GM12878 (cell line): Measurements from ENCODE around the gene UBE2E2. TPM values are rescaled to one million over a fixed set of nuclear protein-coding genes. Genes with fewer than 3 reads are reported as not detected.

ENCODE experiments used
- DPF2 ChIP-seq: fragments of 450-650 bp; IDR thresholded peaks from 2 replicates; pipeline ENCODE4 v1.6.1; 2017; ENCODE audit warnings: mild to moderate bottlenecking
- LARP7 ChIP-seq: fragments of 450-650 bp; IDR thresholded peaks from 2 replicates; pipeline ENCODE4 v1.6.1; 2017; ENCODE audit warnings: mild to moderate bottlenecking
- MAX ChIP-seq: IDR thresholded peaks from 2 replicates; pipeline ENCODE4 v1.6.1; 2012; ENCODE audit warnings: low read depth, low read length, improper control_type of control experiment
- NR2C2 ChIP-seq: IDR thresholded peaks from 2 replicates; pipeline ENCODE4 v1.6.1; 2011; ENCODE audit warnings: borderline replicate concordance, low read depth; ENCODE audit not compliant: control insufficient read depth, insufficient read length
- RBBP5 ChIP-seq: fragments of 200-600 bp; sonication (generic); conservative IDR thresholded peaks from 2 replicates; pipeline ENCODE4 v1.6.1; 2016
- RELB ChIP-seq: fragments of 450-650 bp; IDR thresholded peaks from 2 replicates; pipeline ENCODE4 v1.6.1; 2017; ENCODE audit warnings: low read depth, mild to moderate bottlenecking, moderate library complexity
- ZBTB11 ChIP-seq: fragments of 450-650 bp; formaldehyde crosslinking; IDR thresholded peaks from 2 replicates; pipeline ENCODE4 v1.5.0; 2022; ENCODE audit warnings: mild to moderate bottlenecking, missing genetic modification characterization
- polyA plus RNA-seq, 11 experiments: library from polyadenylated mRNA; depleted of rRNA in 4 of 11; unstranded in 6 of 11; stranded (reverse) in 5 of 11; fragments of >200 nt; fragmentation: Nextera tagmentation in 4 of 11; fragmentation: Illumina TruSeq in 1 of 11; extraction: Ambion mirVana in 4 of 11; extraction: Trizol in 1 of 11; gene quantifications; 1 replicate in 1 of 11; 2 replicates in 10 of 11; pipeline versions ENCODE4 v1.2.1 to v1.2.3, GENCODE V29; 2011 to 2016; ENCODE audit warnings: inconsistent platforms in 2 of 11, missing spikeins in 2 of 11, low read depth in 1 of 11
- total RNA-seq, 4 experiments: library from RNA; depleted of rRNA in 3 of 4; stranded (reverse); fragments of >200 nt in 3 of 4; fragmentation: Illumina TruSeq in 1 of 4; extraction: Trizol in 1 of 4; gene quantifications; 2 replicates each; pipeline versions ENCODE4 v1.2.1 to v1.2.3, GENCODE V29; 2013 to 2021
- TF ChIP-seq, protein P1 (sequence below): fragments of 450-650 bp; IDR thresholded peaks from 2 replicates; pipeline ENCODE4 v1.6.1; 2017; ENCODE audit warnings: mild to moderate bottlenecking, low read depth, inconsistent platforms; ENCODE audit not compliant: poor library complexity, severe bottlenecking

The UBE2E2 gene
- total and polyA plus RNA-seq, 10 of the 15 experiments (the other 5 are each of a cell fraction or from before 2014, with no cell fraction given) = 8.7 to 71.0 (median 36.4) TPM

DNA sequence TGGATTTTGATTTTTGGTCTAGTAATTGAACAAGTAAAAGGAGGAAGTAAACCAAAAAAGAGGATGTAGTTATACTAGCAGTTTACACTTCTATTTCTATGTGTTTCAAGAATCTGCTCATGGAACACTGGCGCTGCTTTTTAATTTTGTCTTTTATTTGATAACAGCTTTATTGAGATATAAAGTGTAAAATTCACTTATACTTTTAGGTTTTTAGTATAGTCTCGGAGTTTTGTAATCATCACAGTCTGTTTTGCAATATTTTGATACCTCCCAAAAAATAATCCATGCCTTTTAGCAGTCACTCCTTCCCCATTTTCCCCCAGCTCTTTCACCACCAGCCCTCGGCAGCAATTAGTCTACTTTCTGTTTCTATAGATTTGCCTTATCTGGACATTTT lies 18.0 kb downstream of the UBE2E2 start (continued):
- TF ChIP-seq ZBTB11 (CRISPR knock-in tag) = no peak
- 0 out of 2 replicates have a peak, but pooled peaks have one; percentile 27 for TF ChIP-seq RELB
- no peak for TF ChIP-seq DPF2
- TF ChIP-seq, protein P1, sequence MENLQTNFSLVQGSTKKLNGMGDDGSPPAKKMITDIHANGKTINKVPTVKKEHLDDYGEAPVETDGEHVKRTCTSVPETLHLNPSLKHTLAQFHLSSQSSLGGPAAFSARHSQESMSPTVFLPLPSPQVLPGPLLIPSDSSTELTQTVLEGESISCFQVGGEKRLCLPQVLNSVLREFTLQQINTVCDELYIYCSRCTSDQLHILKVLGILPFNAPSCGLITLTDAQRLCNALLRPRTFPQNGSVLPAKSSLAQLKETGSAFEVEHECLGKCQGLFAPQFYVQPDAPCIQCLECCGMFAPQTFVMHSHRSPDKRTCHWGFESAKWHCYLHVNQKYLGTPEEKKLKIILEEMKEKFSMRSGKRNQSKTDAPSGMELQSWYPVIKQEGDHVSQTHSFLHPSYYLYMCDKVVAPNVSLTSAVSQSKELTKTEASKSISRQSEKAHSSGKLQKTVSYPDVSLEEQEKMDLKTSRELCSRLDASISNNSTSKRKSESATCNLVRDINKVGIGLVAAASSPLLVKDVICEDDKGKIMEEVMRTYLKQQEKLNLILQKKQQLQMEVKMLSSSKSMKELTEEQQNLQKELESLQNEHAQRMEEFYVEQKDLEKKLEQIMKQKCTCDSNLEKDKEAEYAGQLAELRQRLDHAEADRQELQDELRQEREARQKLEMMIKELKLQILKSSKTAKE = no peak
- TF ChIP-seq RBBP5 = no peak
- TF ChIP-seq NR2C2 = no peak
- TF ChIP-seq LARP7 = no peak
- TF ChIP-seq MAX = no peak
